NOMO-1 treated with DMSO at 0.1 percent for 48 hours (cell line): ENCODE data around the gene TRIM41.
"Not testable (repeated sequence)": the region's sequence is repeated elsewhere in the genome, so short reads cannot be mapped to it uniquely, and the experiment has no call there.

Experiments
- DNase-seq: peaks from one replicate; lab custom pipeline; 2025; ENCODE audit not compliant: unreplicated experiment; lab: John Stamatoyannopoulos, UW

TRIM41 gene

DNA sequence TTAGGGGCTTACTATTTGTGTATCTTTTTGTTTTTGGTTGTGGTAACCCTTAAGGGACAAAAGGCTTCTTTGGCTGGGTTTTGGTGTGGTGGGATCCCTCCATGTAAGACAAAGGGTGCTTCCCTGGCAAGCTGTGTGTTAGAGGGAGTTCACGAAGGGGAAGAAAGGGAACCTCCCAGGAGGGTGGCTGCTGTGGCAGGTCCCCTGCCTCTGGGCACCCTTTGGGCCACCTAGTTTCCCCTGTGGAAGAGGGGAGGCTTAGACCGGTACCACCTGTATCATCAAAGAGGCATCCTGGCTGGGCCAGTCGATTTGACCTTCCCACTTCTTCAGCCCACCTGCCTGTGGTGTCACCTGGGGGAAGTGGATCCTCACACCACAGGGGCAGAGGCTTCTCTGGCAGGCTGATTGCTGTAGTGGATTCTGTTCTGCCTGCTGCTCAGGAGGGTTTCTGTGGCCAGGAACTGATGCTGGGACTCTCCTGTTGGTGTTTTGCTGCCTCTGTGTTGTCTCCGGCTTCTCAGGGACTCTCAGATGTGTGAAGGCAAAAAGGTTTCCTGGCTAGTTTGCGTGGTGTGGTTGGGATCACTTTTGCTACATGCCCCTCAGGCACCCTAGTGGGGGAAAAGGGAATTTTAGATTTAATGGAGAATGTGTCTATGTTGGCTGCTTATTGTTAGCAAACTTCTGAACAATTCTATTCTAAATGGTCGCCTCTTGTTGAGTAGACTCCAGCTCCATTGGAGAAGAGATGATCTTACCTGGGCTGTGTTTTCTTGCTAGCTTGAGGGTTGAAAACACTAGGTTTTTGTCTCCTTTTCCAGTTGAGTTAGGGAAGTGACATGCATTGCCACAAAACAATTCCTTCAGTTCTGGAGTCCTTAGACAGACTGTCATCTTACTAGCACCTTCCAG is 61.0 kb downstream of the TRIM41 start:
- not testable (repeated sequence) for DNase-seq
